ENCODE data around the gene ARMH3.

The ARMH3 gene

GRCh38 chr10:101858723-101859500 lies 197.1 kb downstream of the ARMH3 start:
- Histone ChIP-seq H3K4me3 (ENCODE audit: low read depth, low read length) (no peak overlapping the region), H3K4me1 (ENCODE audit: control insufficient read depth, insufficient read depth, low read length) (no peaks in the 10 kb centered on the region), H3K9ac (ENCODE audit: low read depth, low read length) (no peak overlapping the region), H3K9me3 (ENCODE audit: control insufficient read depth, insufficient read depth, low read length) (no peaks in the 10 kb centered on the region), H3K36me3 (ENCODE audit: control insufficient read depth, insufficient read depth, low read length) (no peaks in the 10 kb centered on the region), H3K27me3 (ENCODE audit: control insufficient read depth, insufficient read depth, low read length) (no peaks in the 10 kb centered on the region)

GRCh38 chr10:101857802-101858476 lies 198.0 kb downstream of the ARMH3 start:
- H3K27me3 ChIP-seq (ENCODE audit: control insufficient read depth, insufficient read depth, low read length), result no peaks in the 10 kb centered on the region
- H3K36me3 ChIP-seq (ENCODE audit: control insufficient read depth, insufficient read depth, low read length), result no peaks in the 10 kb centered on the region
- H3K4me1 ChIP-seq (ENCODE audit: control insufficient read depth, insufficient read depth, low read length), result no peaks in the 10 kb centered on the region
- no peak overlapping the region for H3K9ac ChIP-seq (ENCODE audit: low read depth, low read length)
- H3K4me3 ChIP-seq (ENCODE audit: low read depth, low read length), result no peak overlapping the region
- no peaks in the 10 kb centered on the region for H3K9me3 ChIP-seq (ENCODE audit: control insufficient read depth, insufficient read depth, low read length)

GRCh38 chr10:101856626-101857025 lies 199.3 kb downstream of the ARMH3 start:
- Histone ChIP-seq H3K4me3 (ENCODE audit: low read depth, low read length) (no peak overlapping the region), H3K36me3 (ENCODE audit: control insufficient read depth, insufficient read depth, low read length) (no peaks in the 10 kb centered on the region), H3K4me1 (ENCODE audit: control insufficient read depth, insufficient read depth, low read length) (no peaks in the 10 kb centered on the region), H3K27me3 (ENCODE audit: control insufficient read depth, insufficient read depth, low read length) (no peaks in the 10 kb centered on the region), H3K9ac (ENCODE audit: low read depth, low read length) (no peak overlapping the region), H3K9me3 (ENCODE audit: control insufficient read depth, insufficient read depth, low read length) (no peaks in the 10 kb centered on the region)

- H3K4me1 ChIP-seq (ENCODE audit: control insufficient read depth, insufficient read depth, low read length), result no peaks in the 10 kb centered on the region
- H3K9ac ChIP-seq (ENCODE audit: low read depth, low read length), result no peak overlapping the region
These were observed 204.4 kb downstream of the ARMH3 start for GRCh38 chr10:101851411-101852116.

GRCh38 chr10:101850749-101851148 lies 205.2 kb downstream of the ARMH3 start:
- Histone ChIP-seq H3K9ac (ENCODE audit: low read depth, low read length) (no peak overlapping the region), H3K4me1 (ENCODE audit: control insufficient read depth, insufficient read depth, low read length) (no peaks in the 10 kb centered on the region), H3K36me3 (ENCODE audit: control insufficient read depth, insufficient read depth, low read length) (no peaks in the 10 kb centered on the region), H3K4me3 (ENCODE audit: low read depth, low read length) (no peak overlapping the region), H3K9me3 (ENCODE audit: control insufficient read depth, insufficient read depth, low read length) (no peaks in the 10 kb centered on the region), H3K27me3 (ENCODE audit: control insufficient read depth, insufficient read depth, low read length) (no peaks in the 10 kb centered on the region)

More at GRCh38 chr10:101851411-101852116, 204.4 kb downstream of the ARMH3 start:
- Histone ChIP-seq H3K9me3 (ENCODE audit: control insufficient read depth, insufficient read depth, low read length) (no peaks in the 10 kb centered on the region), H3K36me3 (ENCODE audit: control insufficient read depth, insufficient read depth, low read length) (no peaks in the 10 kb centered on the region), H3K4me3 (ENCODE audit: low read depth, low read length) (no peak overlapping the region), H3K27me3 (ENCODE audit: control insufficient read depth, insufficient read depth, low read length) (no peaks in the 10 kb centered on the region)

GRCh38 chr10:101848894-101849351 lies 207.1 kb downstream of the ARMH3 start:
- Histone ChIP-seq H3K4me1 (ENCODE audit: control insufficient read depth, insufficient read depth, low read length) (peaks cover 3% of the 10 kb centered on the region), H3K4me3 (ENCODE audit: low read depth, low read length) (no peak overlapping the region), H3K36me3 (ENCODE audit: control insufficient read depth, insufficient read depth, low read length) (no peaks in the 10 kb centered on the region), H3K9ac (ENCODE audit: low read depth, low read length) (no peak overlapping the region), H3K9me3 (ENCODE audit: control insufficient read depth, insufficient read depth, low read length) (no peaks in the 10 kb centered on the region), H3K27me3 (ENCODE audit: control insufficient read depth, insufficient read depth, low read length) (peaks cover 4% of the 10 kb centered on the region)

- H3K4me3 ChIP-seq (ENCODE audit: low read depth, low read length), result no peak overlapping the region
- no peaks in the 10 kb centered on the region for H3K9me3 ChIP-seq (ENCODE audit: control insufficient read depth, insufficient read depth, low read length)
- H3K36me3 ChIP-seq (ENCODE audit: control insufficient read depth, insufficient read depth, low read length), result no peaks in the 10 kb centered on the region
- H3K27me3 ChIP-seq (ENCODE audit: control insufficient read depth, insufficient read depth, low read length), result peaks cover 4% of the 10 kb centered on the region
- H3K9ac ChIP-seq (ENCODE audit: low read depth, low read length), result no peak overlapping the region
- H3K4me1 ChIP-seq (ENCODE audit: control insufficient read depth, insufficient read depth, low read length), result peaks cover 3% of the 10 kb centered on the region
These were observed 207.6 kb downstream of the ARMH3 start for GRCh38 chr10:101848408-101848807.

- Histone ChIP-seq H3K9ac (ENCODE audit: low read depth, low read length) (no peak overlapping the region), H3K4me3 (ENCODE audit: low read depth, low read length) (no peak overlapping the region), H3K27me3 (ENCODE audit: control insufficient read depth, insufficient read depth, low read length) (peaks cover 23% of the 10 kb centered on the region), H3K36me3 (ENCODE audit: control insufficient read depth, insufficient read depth, low read length) (no peaks in the 10 kb centered on the region), H3K4me1 (ENCODE audit: control insufficient read depth, insufficient read depth, low read length) (peaks cover 9% of the 10 kb centered on the region), H3K9me3 (ENCODE audit: control insufficient read depth, insufficient read depth, low read length) (no peaks in the 10 kb centered on the region)
These were observed 210.1 kb downstream of the ARMH3 start for GRCh38 chr10:101845893-101846292.

GRCh38 chr10:101843032-101844021 lies 212.6 kb downstream of the ARMH3 start, which contains the start of gene KCNIP2:
TSS of gene KCNIP2 (minus strand) at chr10:101843800. CDS start at chr10:101843568, 232 bp downstream.
- Histone ChIP-seq H3K9ac (ENCODE audit: low read depth, low read length) (no peak within 1 kb of the TSS), H3K4me1 (ENCODE audit: control insufficient read depth, insufficient read depth, low read length) (peaks cover 14% of the 10 kb centered on the region), H3K27me3 (ENCODE audit: control insufficient read depth, insufficient read depth, low read length) (peaks cover 23% of the 10 kb centered on the region), H3K4me3 (ENCODE audit: low read depth, low read length) (peak within 1 kb of the TSS; percentile 45), H3K36me3 (ENCODE audit: control insufficient read depth, insufficient read depth, low read length) (no peaks in the 10 kb centered on the region), H3K9me3 (ENCODE audit: control insufficient read depth, insufficient read depth, low read length) (no peaks in the 10 kb centered on the region)

GRCh38 chr10:101841826-101842225 lies 214.1 kb downstream of the ARMH3 start:
- peaks cover 14% of the 10 kb centered on the region for H3K4me1 ChIP-seq (ENCODE audit: control insufficient read depth, insufficient read depth, low read length)
- peaks cover 23% of the 10 kb centered on the region for H3K27me3 ChIP-seq (ENCODE audit: control insufficient read depth, insufficient read depth, low read length)
- no peaks in the 10 kb centered on the region for H3K9me3 ChIP-seq (ENCODE audit: control insufficient read depth, insufficient read depth, low read length)
- H3K36me3 ChIP-seq (ENCODE audit: control insufficient read depth, insufficient read depth, low read length), result no peaks in the 10 kb centered on the region
- H3K9ac ChIP-seq (ENCODE audit: low read depth, low read length), result no peak overlapping the region
- H3K4me3 ChIP-seq (ENCODE audit: low read depth, low read length), result peak overlapping the region; percentile 23
